ELF-1 (cell line): ENCODE measurements around the gene TMEM86B.

Experiments
- DNase-seq: peaks from one replicate; pipeline ENCODE4 v3.0.0-alpha.2; 2016; ENCODE audit warnings: low read depth, low spot score

Gene TMEM86B

DNA sequence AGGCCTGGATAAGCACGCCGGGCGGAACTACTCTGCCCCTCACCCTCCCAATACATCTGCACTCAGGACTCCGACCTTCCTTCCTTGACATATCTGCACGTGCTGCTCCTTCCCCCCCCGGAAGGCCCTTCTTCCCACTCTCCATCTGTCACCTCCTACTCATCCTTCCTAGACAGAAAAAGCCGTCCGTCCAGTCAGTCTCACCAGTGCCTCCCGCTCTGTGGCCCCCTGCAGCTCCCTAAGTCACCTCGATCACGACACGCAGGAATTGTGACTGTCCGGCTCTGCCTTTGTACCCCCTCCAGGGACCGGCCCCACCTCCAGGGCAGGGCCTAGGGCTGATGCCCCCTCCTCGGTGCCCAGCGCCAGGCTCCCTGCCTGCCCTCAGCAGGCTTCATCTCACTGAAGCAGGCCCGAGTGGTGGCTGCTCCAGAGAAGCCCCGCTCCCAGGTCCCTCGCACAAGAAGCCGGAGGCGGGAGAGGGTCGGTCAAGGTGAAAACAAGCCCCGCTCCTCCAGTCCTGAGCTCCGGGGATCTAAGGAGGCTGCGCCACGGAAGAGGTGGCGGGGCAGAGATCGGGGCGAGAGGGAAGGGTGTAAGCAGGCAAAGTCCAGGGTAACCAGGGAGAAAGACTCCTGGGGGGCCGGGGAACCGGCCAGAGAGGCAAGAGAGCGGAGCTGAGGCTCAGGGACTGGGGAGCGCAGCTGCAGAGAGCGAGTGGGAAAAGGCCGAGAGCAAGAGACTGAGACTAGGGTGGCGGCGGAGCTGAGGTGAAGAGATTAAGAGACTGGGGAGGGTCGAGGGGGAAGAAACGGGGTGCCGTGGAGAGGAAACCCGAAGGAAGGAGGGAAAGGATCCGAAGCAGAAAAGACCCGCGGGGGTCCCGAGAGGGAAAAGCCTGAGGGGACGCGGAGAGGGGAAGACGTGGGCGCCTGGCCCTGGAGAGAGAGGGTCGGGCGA lies 29.2 kb upstream of the TMEM86B start:
- peak; percentile 41 for DNase-seq

DNA sequence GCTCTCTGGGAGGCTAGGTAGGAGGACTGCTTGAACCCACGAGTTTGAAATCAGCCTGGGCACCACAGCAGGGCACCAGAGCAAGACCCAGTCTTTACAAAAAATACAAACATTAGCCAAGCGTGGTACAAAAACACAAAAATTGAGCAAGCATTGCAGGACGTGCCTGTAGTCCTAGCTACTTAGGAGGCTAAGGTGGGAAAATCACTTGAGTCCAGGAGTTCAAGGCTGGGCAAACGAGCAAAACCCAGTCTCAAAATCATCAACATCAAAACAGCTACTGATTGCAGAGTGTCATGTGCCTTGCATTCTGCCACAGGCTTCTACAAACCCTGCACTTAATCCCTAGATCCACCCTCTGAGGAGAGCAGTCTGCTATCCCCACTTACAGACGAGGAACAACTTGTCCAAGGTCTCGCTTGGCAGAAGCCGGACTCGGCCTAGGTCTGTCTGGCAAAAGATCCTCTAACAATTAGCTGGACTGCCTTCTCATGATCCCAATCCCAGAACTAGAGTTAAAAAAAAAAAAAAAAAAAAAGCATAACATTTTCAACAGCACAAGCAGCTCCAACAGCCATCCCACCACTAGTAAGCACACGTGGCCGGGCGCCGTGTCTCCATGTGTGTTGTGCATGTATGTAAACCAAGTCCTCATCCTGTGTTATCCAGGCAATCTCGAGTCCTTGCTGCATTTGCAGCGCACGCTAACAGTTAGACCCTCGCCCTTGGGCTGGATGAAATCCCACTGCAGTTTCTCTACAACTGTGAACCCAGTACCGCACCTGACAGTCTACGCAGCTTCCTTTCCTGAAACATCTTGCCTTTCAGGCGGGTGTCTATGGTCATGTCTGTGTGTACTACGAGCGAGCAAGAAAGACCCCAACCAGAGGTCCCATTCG lies 28.2 kb upstream of the TMEM86B start:
- no peak for DNase-seq

DNA sequence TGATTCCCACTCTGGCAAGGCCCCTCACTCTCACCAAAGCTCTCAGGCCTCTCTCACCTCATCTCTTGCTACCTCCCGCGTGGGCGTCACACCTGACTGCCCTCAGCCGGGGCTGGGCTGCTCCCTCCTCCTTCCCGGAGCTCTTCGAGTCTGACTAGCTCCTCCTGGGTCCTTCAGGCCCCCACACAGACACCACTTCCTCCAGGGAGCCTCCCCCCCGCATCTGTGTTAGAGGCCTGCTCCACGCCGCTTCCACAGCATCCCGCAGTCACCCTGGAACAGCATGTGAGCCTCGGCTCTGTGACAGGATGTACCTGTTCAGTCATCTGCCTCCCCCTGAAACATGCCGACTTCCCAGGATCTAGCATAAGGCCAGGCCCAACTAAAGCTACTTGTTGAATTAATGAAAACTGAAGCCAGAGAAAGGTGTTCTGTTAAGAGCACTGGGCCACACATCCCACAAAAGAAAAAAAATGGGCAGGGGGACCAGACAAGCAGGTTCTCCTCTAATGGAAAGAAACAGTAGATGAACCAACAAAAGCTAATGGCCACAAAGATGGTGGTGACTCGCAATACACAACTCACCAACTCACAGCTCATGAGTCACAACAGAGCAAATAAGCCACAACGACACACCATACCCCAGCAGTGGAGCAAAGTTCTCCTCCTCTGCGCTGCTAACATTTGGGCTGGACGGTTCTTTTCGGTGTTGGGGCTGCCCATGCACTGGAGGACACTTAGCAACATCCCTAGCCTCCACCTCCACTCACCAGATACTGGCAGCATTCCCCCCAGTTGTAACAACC lies 27.3 kb upstream of the TMEM86B start:
- DNase-seq, result no peak

DNA sequence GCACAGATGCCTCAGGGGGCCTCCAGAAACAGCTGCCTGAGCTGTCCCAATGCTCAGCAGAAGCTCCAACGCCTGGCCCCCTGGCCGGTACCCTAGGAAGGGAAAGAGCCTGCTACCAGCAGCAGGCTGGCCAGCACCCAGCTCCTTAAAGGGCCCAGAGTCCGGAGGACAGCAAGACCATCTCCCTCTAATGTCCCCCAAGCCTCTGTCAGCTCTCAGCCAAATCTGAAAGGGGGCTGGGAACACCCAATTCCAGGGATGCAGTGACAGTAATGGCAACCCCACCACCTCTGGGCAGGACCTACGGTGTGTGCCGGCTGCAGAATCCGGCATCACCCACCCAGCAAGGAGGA lies 26.0 kb upstream of the TMEM86B start:
- no peak for DNase-seq

DNA sequence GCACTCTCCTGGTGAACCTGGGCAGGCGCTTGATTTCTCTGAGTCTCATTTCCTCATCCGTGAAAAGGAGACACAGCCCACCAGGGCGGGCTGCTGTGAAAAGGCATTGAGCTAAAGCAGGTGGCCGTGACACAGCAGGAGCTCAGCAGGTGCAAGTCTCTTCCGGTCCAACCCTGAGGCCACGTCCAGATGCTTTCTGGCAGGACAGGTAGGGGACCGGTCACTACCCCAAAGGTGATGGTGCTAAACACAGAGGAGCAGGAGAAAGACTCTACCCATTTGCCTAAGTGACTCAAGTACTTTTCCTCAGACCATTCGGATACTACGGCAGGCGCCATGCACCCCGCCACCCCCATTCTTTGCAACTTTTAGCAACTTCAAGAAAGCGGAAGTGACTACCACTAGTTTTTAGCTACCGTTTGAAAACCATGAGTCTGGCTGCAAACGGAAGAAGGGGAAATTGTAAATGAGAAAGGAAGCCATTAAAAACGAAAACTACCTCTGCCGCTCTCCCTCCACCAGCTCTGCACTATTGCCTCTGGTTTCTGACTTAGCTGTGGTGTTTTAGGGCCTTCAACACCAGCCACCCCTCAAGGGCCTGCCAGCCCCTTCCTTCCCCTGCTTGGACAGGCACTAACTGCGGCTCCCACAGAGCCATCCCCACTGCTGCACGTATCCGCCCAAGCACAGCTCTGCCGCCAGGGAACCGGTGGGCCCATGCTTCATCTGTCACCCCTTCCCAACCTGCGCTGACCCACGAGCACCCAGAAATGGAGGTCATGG lies 25.5 kb upstream of the TMEM86B start:
- no peak for DNase-seq

DNA sequence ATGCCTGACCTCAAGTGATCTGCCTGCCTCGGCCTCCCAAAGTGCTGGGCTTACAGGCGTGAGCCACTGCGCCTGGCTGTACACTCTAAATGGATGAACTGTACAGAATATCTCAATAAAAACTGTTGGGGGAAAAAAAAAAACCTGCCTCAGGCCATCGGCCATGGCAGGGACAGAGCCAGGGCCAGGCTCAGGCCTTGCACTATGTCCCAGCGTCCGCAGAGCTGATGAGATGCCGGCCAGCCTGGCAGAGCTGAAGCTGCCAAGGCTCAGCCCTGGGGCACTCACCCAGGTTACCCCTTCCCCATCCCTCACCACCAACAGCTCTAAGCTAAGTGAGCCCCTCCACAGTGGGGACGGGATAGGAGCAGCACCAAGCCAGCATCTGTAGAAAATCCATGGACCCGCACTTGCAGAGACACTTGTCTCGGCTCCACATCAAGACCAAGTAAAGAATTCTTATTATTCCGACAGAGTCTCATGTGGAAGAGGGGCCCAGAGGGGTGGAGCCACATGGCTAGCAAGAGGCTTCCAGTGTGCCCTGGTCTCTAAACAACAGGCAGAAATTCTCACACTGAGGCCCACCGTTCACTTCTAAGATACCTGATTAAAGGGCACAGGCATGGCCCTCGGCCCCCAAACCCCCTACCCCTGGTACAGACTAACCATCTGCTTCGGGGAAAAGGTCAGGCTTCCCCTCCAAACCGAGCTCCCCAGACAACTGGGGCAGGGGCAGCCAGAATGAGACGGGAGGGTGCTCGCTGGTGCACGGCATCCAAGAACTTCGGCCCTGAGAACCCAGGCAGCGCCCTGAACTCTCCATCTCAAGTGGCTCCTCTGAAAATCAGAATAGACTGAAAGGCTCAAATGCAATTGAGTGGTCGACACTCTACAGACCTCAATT lies 24.4 kb upstream of the TMEM86B start:
- no peak for DNase-seq

DNA sequence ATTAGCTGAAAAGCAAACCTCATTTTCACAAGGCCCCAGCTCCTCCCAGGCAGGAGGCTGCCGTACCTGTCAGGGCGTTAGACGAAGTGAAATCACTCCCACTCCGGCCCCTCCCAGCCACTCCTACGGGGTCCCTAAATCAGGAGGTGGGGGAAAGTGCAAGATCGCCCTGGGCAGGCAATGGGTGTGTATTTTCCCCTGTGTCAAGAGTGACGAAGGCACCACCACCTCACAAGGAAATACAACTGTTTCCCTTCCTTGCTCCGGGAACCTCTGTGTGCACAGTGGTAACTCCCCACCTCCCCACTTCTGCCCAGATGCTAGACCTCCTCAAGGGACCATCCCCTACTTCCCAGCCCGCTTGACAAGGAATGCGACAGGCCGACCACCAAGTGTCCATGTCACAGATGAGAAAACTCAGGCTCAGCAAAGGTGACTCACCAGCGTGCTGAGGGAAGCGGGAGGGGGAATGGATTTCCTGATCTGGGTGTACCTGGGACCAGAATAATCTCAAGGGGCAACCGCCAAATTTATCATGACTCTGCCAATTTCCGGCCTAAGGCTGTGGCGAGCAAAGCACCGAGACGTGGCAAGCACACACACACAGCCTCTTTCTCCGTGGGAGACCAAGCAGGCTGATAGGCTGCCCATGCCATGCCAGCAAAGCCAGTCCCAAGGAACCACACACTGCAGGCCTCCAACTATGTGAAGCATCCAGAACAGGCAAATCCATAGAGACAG lies 22.9 kb upstream of the TMEM86B start:
- no peak for DNase-seq

DNA sequence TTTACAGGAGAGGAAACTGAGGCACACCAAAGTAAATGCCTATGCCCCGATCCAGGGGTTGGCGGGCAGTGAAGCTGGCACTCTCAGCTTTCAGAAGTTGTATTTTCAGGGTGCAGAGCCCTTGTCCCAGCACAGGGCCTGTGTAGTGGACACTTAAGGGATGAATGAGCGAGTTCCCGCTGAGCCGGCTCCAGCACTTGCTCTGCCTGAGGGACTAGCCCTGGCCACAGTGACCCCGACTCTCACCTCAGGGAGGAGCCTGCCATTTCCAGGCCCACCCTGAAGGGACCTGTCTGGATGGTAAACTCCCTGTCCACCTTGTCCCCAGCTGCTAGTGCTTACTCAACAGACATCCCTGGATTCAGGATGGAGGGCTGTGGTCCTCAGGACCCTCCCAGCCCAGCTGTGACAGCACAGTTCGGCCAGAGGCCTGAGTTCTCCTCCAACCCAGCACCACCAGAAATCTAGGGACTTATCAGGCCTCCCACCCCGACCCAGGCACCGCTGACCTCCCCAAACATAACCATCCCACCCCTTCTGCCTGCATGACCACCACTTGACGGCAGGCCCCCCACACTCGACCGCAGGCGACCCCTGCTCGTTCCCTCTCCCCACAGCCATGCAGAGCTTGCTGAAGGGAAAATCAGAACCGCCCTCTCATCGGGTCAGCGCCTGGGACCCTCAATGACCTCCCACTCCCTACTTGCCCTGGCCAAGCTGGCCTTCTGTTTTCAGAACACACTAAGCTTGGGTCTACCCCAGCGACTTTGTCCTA lies 21.9 kb upstream of the TMEM86B start:
- DNase-seq, result no peak

DNA sequence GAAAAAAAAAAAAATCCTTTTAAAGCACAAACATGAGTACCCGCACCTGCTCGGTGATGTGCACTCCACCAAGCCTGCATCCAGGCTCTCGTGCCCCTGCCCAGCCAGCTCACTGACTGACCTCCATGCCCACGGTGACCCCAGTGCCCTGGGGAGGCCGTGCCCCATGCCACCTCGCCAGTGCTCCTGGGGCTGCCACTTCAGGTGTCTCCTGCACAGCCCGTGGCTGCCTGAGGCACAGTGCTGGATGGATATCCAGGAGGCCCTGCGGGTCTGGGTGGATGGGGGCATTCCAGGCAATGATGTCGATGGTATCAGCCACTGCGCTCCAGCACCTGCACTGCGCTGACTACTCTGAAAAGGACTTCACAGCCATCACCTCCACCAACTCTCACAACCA lies 21.3 kb upstream of the TMEM86B start:
- DNase-seq, result no peak

DNA sequence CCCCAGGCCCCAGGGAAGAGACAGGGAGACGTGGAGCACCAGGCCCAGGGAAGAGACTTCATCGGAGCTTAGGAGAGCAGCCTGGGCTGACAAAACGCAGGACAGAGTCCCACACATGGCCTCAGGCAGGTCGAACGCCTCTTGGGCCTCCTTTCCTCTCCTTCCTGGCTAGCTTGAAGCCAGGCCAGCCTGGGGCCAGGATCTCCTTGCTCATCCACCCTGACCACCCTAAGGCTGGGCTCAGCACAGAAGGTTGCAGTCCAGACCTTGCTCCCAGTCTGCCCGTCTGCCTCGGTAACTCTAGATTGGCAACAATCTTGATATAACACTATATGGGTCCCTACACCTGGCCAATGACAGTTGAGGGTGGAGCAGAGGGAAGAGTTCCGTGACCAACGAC lies 20.1 kb upstream of the TMEM86B start:
- no peak for DNase-seq

DNA sequence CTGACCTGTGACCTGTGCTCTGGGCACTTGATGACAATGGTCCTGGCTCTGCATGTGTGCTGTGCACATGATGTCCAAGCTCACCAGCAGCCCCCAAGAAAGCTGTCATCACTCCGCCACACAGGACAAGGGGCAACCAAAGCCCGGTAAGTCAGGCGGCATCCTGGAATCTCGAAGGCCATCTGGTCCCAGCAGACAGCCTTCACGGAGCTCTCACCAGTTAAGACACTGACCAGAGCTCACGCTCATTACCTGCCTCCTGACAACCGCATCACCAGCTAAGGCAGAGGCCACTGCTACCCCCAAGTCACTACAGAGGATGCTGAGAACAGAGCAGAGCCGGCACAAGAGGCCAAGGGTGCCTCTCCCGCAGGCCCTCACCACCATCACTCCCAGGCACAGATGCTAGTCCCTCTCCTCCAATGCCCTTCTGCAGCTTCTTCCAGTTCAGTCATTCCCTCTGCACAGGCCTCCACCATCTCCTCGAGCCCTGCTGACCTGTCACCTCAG lies 19.7 kb upstream of the TMEM86B start:
- no peak for DNase-seq

DNA sequence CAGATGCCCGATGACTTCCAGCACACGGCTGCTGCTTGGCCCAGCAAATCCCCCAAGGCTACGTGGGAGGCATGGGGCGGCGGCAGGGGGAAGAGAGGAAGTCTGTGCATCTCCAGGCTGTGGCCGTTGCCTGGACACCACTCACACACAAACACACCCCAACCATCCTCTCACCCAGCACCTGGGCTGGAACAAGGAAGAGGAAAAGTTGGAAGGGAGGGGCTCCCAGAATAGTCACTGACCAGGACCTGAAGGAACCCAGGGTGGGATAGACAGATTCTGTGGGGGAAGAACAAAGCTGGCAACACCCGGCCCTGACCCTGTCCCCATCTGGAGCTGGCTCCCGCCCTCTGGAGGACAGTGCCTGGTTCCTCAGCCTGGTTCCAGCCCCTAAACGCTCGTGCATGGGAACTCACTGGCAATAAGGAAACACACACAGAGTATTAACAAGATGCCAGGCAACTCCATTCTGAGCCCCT lies 19.1 kb upstream of the TMEM86B start:
- no peak for DNase-seq

DNA sequence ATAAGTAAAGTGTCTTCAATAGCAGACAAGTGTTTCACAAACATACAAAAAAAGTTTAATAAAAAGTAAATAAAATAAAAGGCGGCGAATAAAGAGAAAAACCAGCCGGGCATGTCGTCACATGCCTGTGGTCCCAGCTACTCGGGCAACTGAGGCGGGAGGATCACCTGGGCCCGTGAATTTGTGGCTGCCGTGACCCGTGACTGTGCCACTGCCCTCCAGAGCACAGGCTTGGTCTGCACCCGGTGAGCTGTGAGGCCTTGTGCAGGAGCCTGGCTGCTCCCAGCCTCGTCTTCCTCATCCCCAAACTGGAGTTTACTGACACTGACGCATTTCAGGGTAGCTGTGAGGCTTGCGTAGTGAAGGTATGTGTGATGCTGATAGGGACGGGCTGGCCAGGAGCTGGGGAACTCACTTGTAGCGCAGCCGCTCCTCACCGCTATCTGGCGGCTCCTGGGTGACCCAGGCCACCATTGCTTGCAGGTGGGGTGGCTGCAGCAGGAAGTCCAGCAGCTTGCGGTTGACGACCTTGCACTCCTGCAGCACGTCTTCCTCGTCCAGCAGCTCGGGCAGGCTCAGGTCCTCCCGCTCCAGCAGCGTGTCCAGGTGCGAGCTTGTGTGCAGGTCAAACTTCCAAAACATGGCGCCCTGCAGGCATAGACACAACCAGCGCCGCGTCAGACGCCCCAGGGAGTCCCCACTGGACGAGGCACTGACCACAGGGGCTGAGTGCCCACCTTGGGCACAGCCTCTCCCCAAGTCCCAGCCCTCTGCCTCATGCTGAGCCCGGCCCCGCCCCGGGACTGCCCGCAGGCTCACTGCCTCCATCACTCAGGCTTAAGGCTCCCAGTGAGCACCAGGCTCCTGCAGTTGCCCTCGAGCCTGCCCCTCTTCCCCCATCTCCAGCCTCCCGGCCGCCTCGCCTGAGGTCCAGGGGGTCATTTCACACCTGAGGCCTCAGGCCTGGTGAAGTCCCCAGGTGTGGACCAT lies 18.2 kb upstream of the TMEM86B start:
- DNase-seq, result no peak

DNA sequence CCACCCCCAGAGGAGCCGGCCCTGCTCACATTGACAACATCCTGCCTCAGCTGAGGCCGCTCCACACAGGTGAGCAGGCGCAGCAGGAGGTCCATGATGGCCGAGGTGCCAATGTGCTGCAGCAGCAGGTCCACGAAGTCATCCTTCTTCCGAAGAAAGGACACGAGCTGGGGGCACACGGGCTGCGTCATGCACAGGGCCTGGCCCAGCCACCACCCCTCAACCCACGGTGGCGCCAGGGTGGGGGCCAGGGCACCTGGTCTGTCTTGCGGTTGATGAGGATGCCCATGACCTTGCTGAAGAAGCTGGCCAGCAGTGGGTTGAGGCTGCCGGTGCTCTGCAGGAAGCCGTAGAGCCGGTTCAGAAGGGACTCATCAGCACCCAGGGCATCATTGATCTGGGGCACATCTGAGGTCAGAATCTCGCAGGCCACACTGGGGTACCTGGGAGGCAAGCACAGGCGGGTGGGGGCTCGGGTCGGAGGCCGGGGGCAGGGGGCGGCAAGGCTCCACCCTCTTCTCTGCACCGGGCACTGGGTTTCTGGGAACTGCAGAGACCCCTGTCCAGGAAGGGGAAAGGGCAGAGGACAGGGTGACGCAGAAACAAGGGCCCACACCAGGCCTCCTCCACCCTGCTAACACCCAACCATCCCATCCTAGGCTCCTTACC lies 16.8 kb upstream of the TMEM86B start:
- DNase-seq, result no peak

DNA sequence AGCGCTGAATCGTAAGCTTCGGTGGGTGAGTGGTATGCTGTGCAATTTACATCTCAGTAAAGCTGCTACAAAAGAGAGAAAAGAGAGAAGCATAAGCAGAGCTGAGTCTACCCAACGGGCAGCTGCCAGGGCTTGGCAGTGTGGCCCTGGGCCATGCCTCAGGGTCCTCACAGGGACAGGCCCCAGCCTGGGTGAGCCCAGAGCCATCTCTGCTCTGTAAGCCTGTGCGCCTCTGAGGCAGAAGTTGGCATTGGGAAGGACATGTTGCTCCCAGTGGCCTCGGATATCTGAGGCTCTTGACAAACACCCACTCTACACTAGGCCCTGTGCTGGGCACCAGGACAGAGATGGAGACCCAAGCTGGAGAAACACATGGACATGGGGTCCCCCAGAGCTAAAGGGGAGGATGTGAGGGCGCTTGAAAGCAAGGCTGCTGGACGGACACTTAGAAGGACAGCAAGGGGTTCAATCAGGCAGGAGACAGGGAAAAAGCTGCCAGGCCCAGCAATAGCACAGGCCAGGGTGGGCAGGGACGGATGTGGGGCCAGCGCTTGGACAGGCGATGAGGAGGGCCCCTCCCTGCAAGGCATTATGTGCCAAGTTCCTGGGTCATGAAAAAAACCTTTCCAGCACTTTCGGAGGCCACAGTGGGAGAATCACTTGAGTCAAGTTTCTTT lies 15.6 kb upstream of the TMEM86B start:
- DNase-seq, result no peak

DNA sequence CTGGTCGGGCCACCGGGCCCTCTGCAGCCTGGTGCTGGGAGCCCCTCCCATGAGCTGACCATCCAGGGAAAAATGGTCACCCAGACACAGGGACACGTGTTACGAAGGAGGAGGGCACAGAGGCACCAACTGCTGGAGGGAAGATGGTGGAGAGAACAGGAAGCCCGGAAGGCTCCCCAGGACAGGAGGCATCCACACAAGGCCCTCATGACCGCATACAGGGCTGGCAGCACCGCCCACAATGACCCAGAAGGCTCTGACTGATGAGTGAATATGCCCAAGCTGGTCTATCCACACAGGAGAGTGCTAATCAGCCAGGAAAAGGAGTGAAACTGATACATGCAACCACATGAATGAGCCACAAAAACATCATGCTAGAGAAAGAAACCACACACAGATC lies 14.0 kb upstream of the TMEM86B start:
- no peak for DNase-seq
